K562 (cell line): ENCODE data around the gene FBXW12. TPM values are rescaled to one million over a fixed set of nuclear protein-coding genes. Genes with fewer than 3 reads are reported as not detected.
A peak's percentile ranks its signal among the peaks of the same experiment; 100 is the strongest.

Experiments used
- ATAC-seq: fragments of 200-7000 bp; cut with Tn5 transposase; 3 replicates; pipeline ENCODE4 v1.9.1; 2020; ENCODE audit warnings: moderate library complexity
- BruUV-seq: library from RNA; stranded (reverse); fragments of 400-500 nt; replicated peaks from 2 replicates; lab custom pipeline; 2021; lab: Mats Ljungman, UMichigan
- CTCF ChIA-PET: fragments of 300-600 bp; formaldehyde crosslinking; extraction: SDS; loops from one replicate; lab custom pipeline; 2021; ENCODE audit warnings: low intra/inter-chr PET ratio; lab: Yijun Ruan, JAX
- POLR2A ChIA-PET: fragments of 300-600, 350-650 bp; sonication (Branson Sonifier 250); formaldehyde crosslinking; extraction: SDS; loops from one replicate; lab custom pipeline; 2021; ENCODE audit warnings: antibody characterized with exemption, inconsistent platforms; lab: Yijun Ruan, JAX
- DNase-seq, 4 experiments: peaks; one replicate each; pipeline versions ENCODE4 v3.0.0 to v3.0.0-alpha.2; 2011 to 2018; ENCODE audit warnings: low spot score in 3 of 4, mixed read lengths in 3 of 4; ENCODE audit errors: extremely low read depth in 1 of 4
- FAIRE-seq: peaks from 2 replicates; lab custom pipeline; 2011; peaks lifted over from hg19 to GRCh38; lab: Jason Lieb, UNC
- H2AFZ ChIP-seq: 2 replicates; pipeline ENCODE4 v1.6.0; 2011; ENCODE audit warnings: low read depth, low read length, control low read depth, inconsistent platforms
- H3K27ac ChIP-seq: fragments of 200-600 bp; 3 replicates; pipeline ENCODE4 v1.8.0; 2011; ENCODE audit warnings: low read depth, mild to moderate bottlenecking, control low read depth, inconsistent platforms, low read length, moderate library complexity, mixed read lengths; ENCODE audit errors: extremely low read depth
- H3K27me3 ChIP-seq, 2 experiments: fragments of 300-600 bp in 1 of 2; 2 replicates in 1 of 2; 3 replicates in 1 of 2; pipeline versions ENCODE4 v1.6.0 to v1.8.0; 2011; ENCODE audit warnings: inconsistent platforms in 2 of 2, low read length in 2 of 2, mild to moderate bottlenecking in 1 of 2, mixed read lengths in 1 of 2, moderate library complexity in 1 of 2; ENCODE audit not compliant: control insufficient read depth in 2 of 2, insufficient read depth in 2 of 2
- H3K36me3 ChIP-seq: fragments of 300-600 bp; 3 replicates; pipeline ENCODE4 v1.8.0; 2011; ENCODE audit warnings: mild to moderate bottlenecking, low read length, inconsistent platforms; ENCODE audit not compliant: control insufficient read depth, insufficient read depth
- H3K4me1 ChIP-seq, 2 experiments: fragments of 200-600 bp in 1 of 2; replicated peaks in 1 of 2; 2 replicates in 1 of 2; 3 replicates in 1 of 2; pipeline versions ENCODE4 v1.5.1 to v1.8.0; 2011; ENCODE audit warnings: inconsistent platforms in 2 of 2, low read length in 2 of 2, mild to moderate bottlenecking in 1 of 2, mixed read lengths in 1 of 2, moderate library complexity in 1 of 2; ENCODE audit not compliant: control insufficient read depth in 2 of 2, insufficient read depth in 2 of 2
- H3K4me2 ChIP-seq: 2 replicates; pipeline ENCODE4 v1.6.1; 2011; ENCODE audit warnings: low read length, control low read depth, inconsistent platforms, mixed read lengths; ENCODE audit not compliant: insufficient read depth
- H3K4me3 ChIP-seq: fragments of 200-600 bp; sonication (generic), shearing (Covaris generic); 2 replicates; pipeline ENCODE4 v1.5.1; 2016; ENCODE audit warnings: control low read depth, inconsistent platforms
- H3K79me2 ChIP-seq: fragments of 200-600 bp; 3 replicates; pipeline ENCODE4 v1.8.0; 2011; ENCODE audit warnings: low read length, inconsistent platforms; ENCODE audit not compliant: control insufficient read depth, insufficient read depth
- H3K9ac ChIP-seq, 2 experiments: 2 replicates each; pipeline versions ENCODE4 v1.6.0 to v1.6.1; 2011; ENCODE audit warnings: low read depth in 2 of 2, low read length in 2 of 2, control low read depth in 1 of 2, inconsistent platforms in 1 of 2, mild to moderate bottlenecking in 1 of 2, mixed read lengths in 1 of 2; ENCODE audit not compliant: insufficient read depth in 1 of 2
- H3K9me1 ChIP-seq: one replicate; pipeline ENCODE4 v1.6.0; 2011; ENCODE audit warnings: inconsistent platforms, mild to moderate bottlenecking, low read length, moderate library complexity; ENCODE audit not compliant: control insufficient read depth, insufficient read depth
- H3K9me3 ChIP-seq: replicated peaks from 2 replicates; pipeline ENCODE4 v1.5.1; 2011; ENCODE audit warnings: low read depth, low read length, inconsistent platforms; ENCODE audit not compliant: control insufficient read depth, insufficient read depth
- H4K20me1 ChIP-seq: replicated peaks from 2 replicates; pipeline ENCODE4 v1.6.1; 2011; ENCODE audit warnings: low read length, inconsistent platforms, mixed read lengths; ENCODE audit not compliant: control insufficient read depth, insufficient read depth
- C11orf30 ChIP-seq: fragments of 450-650 bp; IDR thresholded peaks from 2 replicates; pipeline ENCODE4 v1.6.1; 2016; ENCODE audit warnings: low read depth, mild to moderate bottlenecking
- DACH1 ChIP-seq: fragments of 450-650 bp; IDR thresholded peaks from 2 replicates; pipeline ENCODE4 v1.6.1; 2018; ENCODE audit not compliant: partially characterized antibody
- RAD21 ChIP-seq, 2 experiments: fragments of 250-450 bp in 1 of 2; fragments of 450-650 bp in 1 of 2; sonication (Bioruptor Pico) in 1 of 2; formaldehyde crosslinking in 1 of 2; IDR thresholded peaks in 1 of 2; conservative IDR thresholded peaks in 1 of 2; 2 replicates each; pipeline versions ENCODE4 v1.4.0 to v1.8.0; 2020 to 2022; ENCODE audit warnings: mild to moderate bottlenecking in 2 of 2, moderate library complexity in 1 of 2
- RCOR1 ChIP-seq, 2 experiments: IDR thresholded peaks; 2 replicates each; pipeline ENCODE4 v1.6.1; 2012; ENCODE audit warnings: low read depth in 2 of 2, low read length in 2 of 2, borderline replicate concordance in 1 of 2, improper control_type of control experiment in 1 of 2
- SMC3 ChIP-seq: conservative IDR thresholded peaks from 2 replicates; pipeline ENCODE4 v1.6.1; 2011; ENCODE audit warnings: low read depth, low read length, improper control_type of control experiment; ENCODE audit not compliant: insufficient read depth
- TEAD4 ChIP-seq, 2 experiments: sonication (generic) in 1 of 2; formaldehyde crosslinking in 1 of 2; IDR thresholded peaks; 2 replicates each; pipeline versions ENCODE4 v1.6.1 to v1.8.0; 2012 to 2022; ENCODE audit warnings: borderline replicate concordance in 1 of 2, inconsistent platforms in 1 of 2, low read length in 1 of 2, mild to moderate bottlenecking in 1 of 2, missing genetic modification reagents in 1 of 2
- WGBS: fragments of 100-300 bp; shearing (Covaris generic); methylation state at CpG from one replicate; pipeline ENCODE4 v1.1.6; 2016; ENCODE audit warnings: low coverage, mixed read lengths; ENCODE audit not compliant: insufficient coverage; ENCODE audit errors: missing lambda C conversion rate; 5-methylcytosine and 5-hydroxymethylcytosine counted together
- in situ Hi-C: fragments of 300-500 bp; cut with MboI; formaldehyde crosslinking; loops from 4 replicates; pipeline ENCODE4 v1.15.0; 2018; ENCODE audit warnings: inconsistent platforms, mixed read lengths
- intact Hi-C: fragments of 100-400 bp; cut with micrococcal nuclease; formaldehyde crosslinking; loops from 2 replicates; pipeline ENCODE4 v1.14.2; 2022
- polyA plus RNA-seq, 8 experiments: library from polyadenylated mRNA; depleted of rRNA in 4 of 8; stranded (reverse) in 5 of 8; unstranded in 3 of 8; fragments of >200 nt; fragmentation: Nextera tagmentation in 2 of 8; fragmentation: Illumina TruSeq in 1 of 8; extraction: Ambion mirVana in 2 of 8; extraction: Trizol in 1 of 8; gene quantifications; 2 replicates each; pipeline versions ENCODE4 v1.2.1 to v1.2.3, GENCODE V29; 2011 to 2014; ENCODE audit warnings: inconsistent platforms in 1 of 8, missing spikeins in 1 of 8
- total RNA-seq, 7 experiments: library from RNA; depleted of rRNA in 6 of 7; stranded (reverse); fragments of >200 nt in 6 of 7; fragmentation: Illumina TruSeq in 2 of 7; extraction: Trizol in 2 of 7; gene quantifications; 2 replicates each; pipeline versions ENCODE4 v1.2.1 to v1.2.3, GENCODE V29; 2011 to 2021; ENCODE audit warnings: low replicate concordance in 1 of 7
- TF ChIP-seq, protein P1 (sequence below): fragments of 200-800 bp; sonication (Bioruptor generic); IDR thresholded peaks from 2 replicates; pipeline ENCODE4 v1.6.1; 2017; ENCODE audit warnings: missing genetic modification characterization, missing compliant biosample characterization
- TF ChIP-seq, protein P2 (sequence below): fragments of 450-650 bp; formaldehyde crosslinking; IDR thresholded peaks from 2 replicates; pipeline ENCODE4 v1.4.0; 2020; ENCODE audit warnings: mild to moderate bottlenecking, moderate library complexity

The FBXW12 gene
- total and polyA plus RNA-seq, 9 of the 15 experiments (the other 6 are each of a cell fraction or from before 2014, with no cell fraction given), result 0.04 to 0.07 (median 0.06) TPM; not detected in 6

DNA sequence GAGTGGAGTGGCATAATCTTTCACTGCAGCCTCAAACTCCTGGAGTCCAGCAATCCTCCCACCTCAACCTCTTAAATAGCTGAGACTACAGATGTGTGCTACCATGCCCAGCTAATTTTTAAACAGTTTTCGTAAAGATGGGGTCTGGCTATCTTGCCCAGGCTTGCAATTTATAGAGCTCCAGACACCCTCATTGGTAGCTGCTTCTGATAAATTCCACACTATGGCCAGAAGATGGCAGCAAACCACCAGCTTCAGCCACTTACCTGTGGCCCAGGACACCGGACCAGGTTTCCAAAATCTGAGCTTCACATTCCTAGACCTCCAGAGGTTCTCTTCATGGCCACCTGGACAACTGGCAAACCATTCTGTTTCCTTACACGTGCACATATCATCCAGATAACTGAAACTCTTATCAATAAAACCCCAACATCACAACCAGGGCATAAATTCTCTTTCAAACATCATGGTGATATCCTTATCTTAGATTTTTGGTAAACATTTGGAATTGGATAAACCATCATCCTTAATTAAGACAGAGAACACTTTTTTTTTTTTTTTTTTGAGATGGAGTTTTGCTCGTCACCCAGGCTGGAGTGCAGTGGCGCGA, 28.9 kb downstream of the FBXW12 start:
- WGBS, result 6% methylated on average over 2 of the region's 6 CpGs
- intact Hi-C loops (loop anchor here (1.0 to 10.0 kb wide), 4 partner anchors 35 to 206 kb away; partner anchors contain the start of gene SHISA5), in situ Hi-C loops (loop anchor here (5.0 kb wide), 1 partner anchor 36 kb away; no protein-coding TSS in a partner anchor)
- ATAC-seq (peak; percentile 86), FAIRE-seq (peak; percentile 92), DNase-seq (peak; percentile 74 to 79 (median 76))
- H3K36me3 ChIP-seq, result no peaks in the 10 kb centered on the region
- POLR2A ChIA-PET, result interaction anchor here (0.6 to 1.3 kb wide), 5 partner anchors 35 to 1412 kb away, joined by 3 to 7 read pairs (median 3); no protein-coding TSS in a partner anchor
- BruUV-seq, result no TSS peak
- H3K4me2 ChIP-seq, result no peak overlapping the region
- no peaks in the 10 kb centered on the region for H3K79me2 ChIP-seq
- H3K9ac ChIP-seq, result no peak overlapping the region
- peaks cover 0 to 7% of the 10 kb centered on the region in 2 experiments; a peak in 1 of 5 replicates for H3K4me1 ChIP-seq
- H4K20me1 ChIP-seq, result no peaks in the 10 kb centered on the region
- no peak overlapping the region for H3K27ac ChIP-seq
- CTCF ChIA-PET, result interaction anchor here (0.7 to 3.0 kb wide), 5 partner anchors 33 to 720 kb away, joined by 3 to 28 read pairs (median 4); no protein-coding TSS in a partner anchor
- no peaks in the 10 kb centered on the region for H3K27me3 ChIP-seq
- no peak overlapping the region for H2AFZ ChIP-seq
- H3K9me1 ChIP-seq, result no peaks in the 10 kb centered on the region
- H3K9me3 ChIP-seq, result no peaks in the 10 kb centered on the region
- H3K4me3 ChIP-seq, result no peak overlapping the region
- peak; percentile 73 for TF ChIP-seq SMC3
- 0 out of 4 replicates have a peak, but pooled peaks of 1 of the 2 experiments have one; percentile 39 for TF ChIP-seq RCOR1 (IDR thresholded peaks at IDR 0.05; ENCODE audit: borderline replicate concordance in 1 of 2, low read depth in 2 of 2, low read length in 2 of 2)
- no peak for TF ChIP-seq C11orf30
- TF ChIP-seq DACH1, result no peak
- TF ChIP-seq, protein P1, sequence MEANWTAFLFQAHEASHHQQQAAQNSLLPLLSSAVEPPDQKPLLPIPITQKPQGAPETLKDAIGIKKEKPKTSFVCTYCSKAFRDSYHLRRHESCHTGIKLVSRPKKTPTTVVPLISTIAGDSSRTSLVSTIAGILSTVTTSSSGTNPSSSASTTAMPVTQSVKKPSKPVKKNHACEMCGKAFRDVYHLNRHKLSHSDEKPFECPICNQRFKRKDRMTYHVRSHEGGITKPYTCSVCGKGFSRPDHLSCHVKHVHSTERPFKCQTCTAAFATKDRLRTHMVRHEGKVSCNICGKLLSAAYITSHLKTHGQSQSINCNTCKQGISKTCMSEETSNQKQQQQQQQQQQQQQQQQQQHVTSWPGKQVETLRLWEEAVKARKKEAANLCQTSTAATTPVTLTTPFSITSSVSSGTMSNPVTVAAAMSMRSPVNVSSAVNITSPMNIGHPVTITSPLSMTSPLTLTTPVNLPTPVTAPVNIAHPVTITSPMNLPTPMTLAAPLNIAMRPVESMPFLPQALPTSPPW (CRISPR knock-in tag), result 0 out of 2 replicates have a peak, but pooled peaks have one; percentile 8
- peak; percentile 69 to 83 for TF ChIP-seq RAD21 (CRISPR knock-in tag; conservative IDR thresholded peaks at IDR 0.05 in 1 of 2, IDR thresholded peaks at IDR 0.05 in 1 of 2)
- TF ChIP-seq, protein P2, sequence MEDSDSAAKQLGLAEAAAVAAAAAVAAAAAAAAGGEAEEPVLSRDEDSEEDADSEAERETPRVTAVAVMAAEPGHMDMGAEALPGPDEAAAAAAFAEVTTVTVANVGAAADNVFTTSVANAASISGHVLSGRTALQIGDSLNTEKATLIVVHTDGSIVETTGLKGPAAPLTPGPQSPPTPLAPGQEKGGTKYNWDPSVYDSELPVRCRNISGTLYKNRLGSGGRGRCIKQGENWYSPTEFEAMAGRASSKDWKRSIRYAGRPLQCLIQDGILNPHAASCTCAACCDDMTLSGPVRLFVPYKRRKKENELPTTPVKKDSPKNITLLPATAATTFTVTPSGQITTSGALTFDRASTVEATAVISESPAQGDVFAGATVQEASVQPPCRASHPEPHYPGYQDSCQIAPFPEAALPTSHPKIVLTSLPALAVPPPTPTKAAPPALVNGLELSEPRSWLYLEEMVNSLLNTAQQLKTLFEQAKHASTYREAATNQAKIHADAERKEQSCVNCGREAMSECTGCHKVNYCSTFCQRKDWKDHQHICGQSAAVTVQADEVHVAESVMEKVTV (CRISPR knock-in tag), result peak; percentile 57
- TF ChIP-seq TEAD4 (IDR thresholded peaks at IDR 0.05; ENCODE audit: low read length), result peak; percentile 29; the same call in 1 of the 2 replicates
- TF ChIP-seq TEAD4 (CRISPR knock-in tag; IDR thresholded peaks at IDR 0.05; ENCODE audit: borderline replicate concordance), result no peak
